KMS-11 (cell line): Measurements from ENCODE around the gene NSMCE4A.

ENCODE experiments used
- H2AFZ ChIP-seq: fragments of 200-600 bp; sonication (generic); 2 replicates; pipeline ENCODE4 v1.6.1; 2016; ENCODE audit warnings: antibody characterized with exemption, mixed run types, low read depth
- H3K27ac ChIP-seq: fragments of 200-600 bp; sonication (generic); 2 replicates; pipeline ENCODE4 v1.6.1; 2016; ENCODE audit warnings: mild to moderate bottlenecking, mixed run types
- H3K27me3 ChIP-seq: fragments of 200-600 bp; sonication (generic); 2 replicates; pipeline ENCODE4 v1.6.1; 2017; ENCODE audit warnings: mild to moderate bottlenecking, low read depth, mixed run types, moderate library complexity; ENCODE audit not compliant: insufficient read depth
- H3K36me3 ChIP-seq: fragments of 200-600 bp; sonication (generic); 2 replicates; pipeline ENCODE4 v1.6.1; 2017; ENCODE audit warnings: mild to moderate bottlenecking, mixed run types; ENCODE audit not compliant: insufficient read depth
- H3K4me1 ChIP-seq: fragments of 200-600 bp; sonication (generic); 2 replicates; pipeline ENCODE4 v1.6.1; 2016; ENCODE audit warnings: mild to moderate bottlenecking, low read depth, mixed run types; ENCODE audit not compliant: poor library complexity, severe bottlenecking
- H3K4me2 ChIP-seq: fragments of 200-600 bp; sonication (generic); 2 replicates; pipeline ENCODE4 v1.7.0; 2016; ENCODE audit warnings: mild to moderate bottlenecking, mixed run types
- H3K4me3 ChIP-seq: fragments of 200-600 bp; sonication (generic); IDR thresholded peaks from 2 replicates; pipeline ENCODE4 v1.6.1; 2017; ENCODE audit warnings: low read depth, low read length, mixed read lengths; ENCODE audit not compliant: insufficient read depth
- H3K79me2 ChIP-seq: fragments of 200-600 bp; sonication (generic); 2 replicates; pipeline ENCODE4 v1.6.1; 2016; ENCODE audit warnings: low read depth, mixed run types; ENCODE audit not compliant: insufficient read depth
- H3K9ac ChIP-seq: fragments of 200-600 bp; sonication (generic); 2 replicates; pipeline ENCODE4 v1.6.1; 2016; ENCODE audit warnings: mild to moderate bottlenecking, mixed run types
- H4K20me1 ChIP-seq: fragments of 200-600 bp; sonication (generic); 2 replicates; pipeline ENCODE4 v1.6.1; 2016; ENCODE audit warnings: mild to moderate bottlenecking, mixed run types; ENCODE audit not compliant: insufficient read depth
- TF ChIP-seq, protein P1 (sequence below): fragments of 200-600 bp; sonication (generic); conservative IDR thresholded peaks from 2 replicates; pipeline ENCODE4 v1.6.1; 2017; ENCODE audit warnings: low read depth, mild to moderate bottlenecking, antibody characterized with exemption, low read length, moderate library complexity, mixed read lengths

The NSMCE4A gene

DNA sequence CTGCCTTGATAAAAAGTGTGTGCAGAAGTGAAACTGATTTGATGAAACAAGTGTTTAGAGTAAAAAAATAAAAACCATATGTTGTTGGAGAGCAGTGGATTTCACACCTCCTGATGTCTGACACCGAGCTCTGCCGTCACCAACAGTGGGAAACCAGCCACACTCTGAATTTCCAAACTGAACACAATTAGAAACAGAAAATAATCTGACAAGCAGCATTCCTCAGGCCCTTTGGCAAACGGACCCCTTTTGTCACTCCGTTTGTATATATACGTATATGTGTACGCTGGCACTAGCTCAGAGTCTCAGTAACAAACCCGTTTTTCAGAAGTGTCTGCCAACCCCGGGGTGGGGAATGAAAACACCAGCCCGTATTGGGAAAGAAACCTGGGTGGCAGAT lies 46.4 kb upstream of the NSMCE4A start:
- H3K4me2 ChIP-seq, result no peak overlapping the region
- H3K36me3 ChIP-seq, result no peaks in the 10 kb centered on the region
- TF ChIP-seq, protein P1, sequence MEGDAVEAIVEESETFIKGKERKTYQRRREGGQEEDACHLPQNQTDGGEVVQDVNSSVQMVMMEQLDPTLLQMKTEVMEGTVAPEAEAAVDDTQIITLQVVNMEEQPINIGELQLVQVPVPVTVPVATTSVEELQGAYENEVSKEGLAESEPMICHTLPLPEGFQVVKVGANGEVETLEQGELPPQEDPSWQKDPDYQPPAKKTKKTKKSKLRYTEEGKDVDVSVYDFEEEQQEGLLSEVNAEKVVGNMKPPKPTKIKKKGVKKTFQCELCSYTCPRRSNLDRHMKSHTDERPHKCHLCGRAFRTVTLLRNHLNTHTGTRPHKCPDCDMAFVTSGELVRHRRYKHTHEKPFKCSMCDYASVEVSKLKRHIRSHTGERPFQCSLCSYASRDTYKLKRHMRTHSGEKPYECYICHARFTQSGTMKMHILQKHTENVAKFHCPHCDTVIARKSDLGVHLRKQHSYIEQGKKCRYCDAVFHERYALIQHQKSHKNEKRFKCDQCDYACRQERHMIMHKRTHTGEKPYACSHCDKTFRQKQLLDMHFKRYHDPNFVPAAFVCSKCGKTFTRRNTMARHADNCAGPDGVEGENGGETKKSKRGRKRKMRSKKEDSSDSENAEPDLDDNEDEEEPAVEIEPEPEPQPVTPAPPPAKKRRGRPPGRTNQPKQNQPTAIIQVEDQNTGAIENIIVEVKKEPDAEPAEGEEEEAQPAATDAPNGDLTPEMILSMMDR, result no peak
- peaks cover 14% of the 10 kb centered on the region for H3K4me1 ChIP-seq
- H4K20me1 ChIP-seq, result no peaks in the 10 kb centered on the region
- no peak overlapping the region for H3K27ac ChIP-seq
- no peak overlapping the region for H2AFZ ChIP-seq
- H3K4me3 ChIP-seq, result no peak overlapping the region
- H3K79me2 ChIP-seq, result no peaks in the 10 kb centered on the region
- H3K9ac ChIP-seq, result no peak overlapping the region
- H3K27me3 ChIP-seq, result no peaks in the 10 kb centered on the region

DNA sequence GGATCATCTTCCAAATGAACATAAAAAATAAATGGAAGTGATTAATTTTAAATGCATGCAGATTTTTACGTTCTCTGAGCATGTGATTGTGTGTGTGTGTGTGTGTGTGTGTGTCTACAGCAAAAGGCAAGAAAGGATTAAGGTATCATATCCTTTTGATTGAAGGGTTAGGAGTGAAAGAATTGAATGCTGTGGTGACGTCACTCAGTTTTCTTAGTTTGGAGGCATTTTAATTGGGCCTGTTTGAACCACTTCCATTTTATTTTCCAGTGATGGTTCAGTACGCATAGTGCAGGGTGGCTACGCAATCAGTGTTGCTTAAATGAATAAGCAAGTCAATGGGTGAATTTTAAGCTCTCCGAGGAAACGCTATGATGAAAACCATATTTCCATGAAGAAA lies 45.2 kb upstream of the NSMCE4A start:
- Histone ChIP-seq H3K4me2 (peak overlapping the region; percentile 60; the same call in 1 of the 2 replicates), H3K4me1 (peaks cover 14% of the 10 kb centered on the region), H3K27ac (0 out of 2 replicates have a peak overlapping the region, but pooled peaks have one; percentile 90), H3K36me3 (no peaks in the 10 kb centered on the region), H3K4me3 (no peak overlapping the region), H3K27me3 (no peaks in the 10 kb centered on the region), H4K20me1 (no peaks in the 10 kb centered on the region), H3K79me2 (no peaks in the 10 kb centered on the region), H3K9ac (peak overlapping the region; percentile 92; the same call in 1 of the 2 replicates), H2AFZ (peak overlapping the region; percentile 64; the same call in 1 of the 2 replicates)
- TF ChIP-seq, protein P1, result no peak

DNA sequence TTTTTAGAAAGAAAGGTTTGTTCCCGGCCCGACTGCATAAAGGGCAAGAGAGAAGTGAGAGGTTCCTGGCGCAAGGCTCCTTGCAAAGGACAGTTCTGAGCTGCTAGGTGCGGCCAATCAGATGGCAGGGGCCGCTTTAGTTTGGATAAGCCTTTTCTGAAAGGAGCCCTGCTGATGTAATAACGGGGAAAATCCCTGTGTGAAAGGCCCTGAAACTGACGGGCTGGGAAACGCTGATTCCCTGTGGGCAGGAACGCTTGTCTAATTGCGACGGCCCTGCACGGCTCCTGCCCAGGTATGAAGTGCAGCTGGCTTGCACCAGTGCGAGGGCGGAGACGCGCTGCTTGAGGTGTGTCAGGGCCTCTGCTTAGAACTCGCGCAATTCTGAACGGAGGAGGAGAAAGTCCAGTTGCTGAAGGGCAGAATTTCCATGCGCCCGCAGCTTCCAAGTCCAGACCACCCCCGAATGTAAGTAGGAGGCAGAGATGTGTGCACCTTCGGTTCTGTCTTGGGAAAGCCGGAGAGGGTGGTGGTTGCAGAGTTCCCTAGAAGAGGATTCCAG lies 44.5 kb upstream of the NSMCE4A start:
- Histone ChIP-seq H3K79me2 (no peaks in the 10 kb centered on the region), H2AFZ (peak overlapping the region; percentile 64), H3K27me3 (no peaks in the 10 kb centered on the region), H3K4me2 (peak overlapping the region; percentile 60), H3K4me3 (no peak overlapping the region), H3K36me3 (no peaks in the 10 kb centered on the region), H3K9ac (peak overlapping the region; percentile 92), H4K20me1 (no peaks in the 10 kb centered on the region), H3K27ac (peak overlapping the region; percentile 90), H3K4me1 (peaks cover 14% of the 10 kb centered on the region)
- TF ChIP-seq, protein P1, result no peak

DNA sequence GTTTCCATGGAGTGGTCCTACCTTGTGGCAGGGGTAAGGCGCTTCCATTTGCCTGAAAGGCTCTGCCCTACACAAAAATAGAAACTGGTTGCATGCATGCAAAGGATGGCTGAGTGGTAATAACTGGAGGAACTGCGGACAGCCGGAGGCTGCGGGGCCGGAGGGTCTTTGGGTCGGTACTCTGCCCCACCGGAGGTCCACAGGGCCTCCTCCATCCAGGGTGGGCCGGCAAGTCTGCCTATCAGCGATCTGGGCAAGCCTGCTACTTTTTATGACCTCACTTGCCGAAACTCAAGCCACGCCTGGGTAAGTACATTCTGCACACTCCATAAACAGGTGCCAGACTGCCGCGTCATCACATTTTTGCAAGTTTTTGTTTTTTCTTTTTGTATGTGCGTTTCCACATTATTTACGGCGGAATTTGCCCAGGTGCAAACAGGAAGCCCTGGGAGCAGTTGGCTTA lies 44.0 kb upstream of the NSMCE4A start:
- no peaks in the 10 kb centered on the region for H3K27me3 ChIP-seq
- peaks cover 14% of the 10 kb centered on the region for H3K4me1 ChIP-seq
- peak overlapping the region; percentile 92 for H3K9ac ChIP-seq
- no peaks in the 10 kb centered on the region for H4K20me1 ChIP-seq
- no peaks in the 10 kb centered on the region for H3K79me2 ChIP-seq
- H3K36me3 ChIP-seq, result no peaks in the 10 kb centered on the region
- peak overlapping the region; percentile 90 for H3K27ac ChIP-seq
- TF ChIP-seq, protein P1, result no peak
- H3K4me3 ChIP-seq, result no peak overlapping the region
- H3K4me2 ChIP-seq, result peak overlapping the region; percentile 60
- H2AFZ ChIP-seq, result peak overlapping the region; percentile 64
